GM12865 (cell line): ENCODE results near the gene DYSF.
A peak's percentile ranks its signal among the peaks of the same experiment; 100 is the strongest.

Source experiments
- DNase-seq: peaks from one replicate; pipeline ENCODE4 v3.0.0; 2010; ENCODE audit warnings: low read depth
- H3K4me3 ChIP-seq: 2 replicates; pipeline ENCODE4 v1.5.1; 2011; ENCODE audit warnings: mild to moderate bottlenecking, low read depth, low read length, control low read depth
- CTCF ChIP-seq: IDR thresholded peaks from 2 replicates; pipeline ENCODE4 v1.5.1; 2011; ENCODE audit warnings: low read length, control low read depth, low read depth, inconsistent platforms; ENCODE audit not compliant: insufficient read depth; ENCODE audit errors: missing control alignments

Gene DYSF

GRCh38 chr2:71544919-71545571, 91.7 kb downstream of the DYSF start:
- no peak for TF ChIP-seq CTCF
- H3K4me3 ChIP-seq: no peak overlapping the region
- no peak for DNase-seq

- no peak overlapping the region for H3K4me3 ChIP-seq
These were observed 92.4 kb downstream of the DYSF start for GRCh38 chr2:71545572-71546274.

GRCh38 chr2:71546275-71546638, 92.9 kb downstream of the DYSF start:
- DNase-seq: peak; percentile 8
- H3K4me3 ChIP-seq: no peak overlapping the region
- TF ChIP-seq CTCF: no peak

More at GRCh38 chr2:71545572-71546274, 92.4 kb downstream of the DYSF start:
- peak; percentile 61 for TF ChIP-seq CTCF
- peak; percentile 66 for DNase-seq

- TF ChIP-seq CTCF: no peak
- no peak overlapping the region for H3K4me3 ChIP-seq
- DNase-seq: no peak
These were observed 93.5 kb downstream of the DYSF start for GRCh38 chr2:71546777-71547281.

- no peak for TF ChIP-seq CTCF
- no peak overlapping the region for H3K4me3 ChIP-seq
- no peak for DNase-seq
These were observed 94.4 kb downstream of the DYSF start for GRCh38 chr2:71547616-71548285.

GRCh38 chr2:71548646-71549425, 95.5 kb downstream of the DYSF start:
- TF ChIP-seq CTCF: peak; percentile 80
- DNase-seq: peak; percentile 66
- no peak overlapping the region for H3K4me3 ChIP-seq
